Muscle layer of duodenum (tissue), 2 donors: ENCODE measurements around the gene FHL2.
A peak's percentile ranks its signal among the peaks of the same experiment; 100 is the strongest.

Source experiments
- H3K27ac ChIP-seq: one replicate; pipeline ENCODE4 v1.7.0; 2013; ENCODE audit warnings: mild to moderate bottlenecking, low read length
- H3K27me3 ChIP-seq: one replicate; pipeline ENCODE4 v1.7.0; 2013; ENCODE audit warnings: low read depth, mild to moderate bottlenecking, control low read depth, low read length
- H3K36me3 ChIP-seq, 2 donors: one replicate each; pipeline ENCODE4 v1.7.0; 2013; ENCODE audit warnings: low read length in 2 of 2, control low read depth in 1 of 2, mild to moderate bottlenecking in 1 of 2; ENCODE audit not compliant: insufficient read depth in 2 of 2, control insufficient read depth in 1 of 2
- H3K4me1 ChIP-seq, 2 donors: one replicate each; pipeline ENCODE4 v1.7.0; 2013; ENCODE audit warnings: low read length in 2 of 2, mild to moderate bottlenecking in 2 of 2, control low read depth in 1 of 2, moderate library complexity in 1 of 2; ENCODE audit not compliant: insufficient read depth in 2 of 2, control insufficient read depth in 1 of 2
- H3K4me3 ChIP-seq, 2 donors: one replicate each; pipeline ENCODE4 v1.7.0; 2013; ENCODE audit warnings: low read length in 2 of 2, low read depth in 1 of 2, mild to moderate bottlenecking in 1 of 2
- H3K9me3 ChIP-seq, 2 donors: one replicate each; pipeline ENCODE4 v1.7.0; 2013; ENCODE audit warnings: low read length in 2 of 2, control low read depth in 1 of 2, mild to moderate bottlenecking in 1 of 2; ENCODE audit not compliant: control insufficient read depth in 1 of 2
- donor health status: healthy.

FHL2 gene

DNA sequence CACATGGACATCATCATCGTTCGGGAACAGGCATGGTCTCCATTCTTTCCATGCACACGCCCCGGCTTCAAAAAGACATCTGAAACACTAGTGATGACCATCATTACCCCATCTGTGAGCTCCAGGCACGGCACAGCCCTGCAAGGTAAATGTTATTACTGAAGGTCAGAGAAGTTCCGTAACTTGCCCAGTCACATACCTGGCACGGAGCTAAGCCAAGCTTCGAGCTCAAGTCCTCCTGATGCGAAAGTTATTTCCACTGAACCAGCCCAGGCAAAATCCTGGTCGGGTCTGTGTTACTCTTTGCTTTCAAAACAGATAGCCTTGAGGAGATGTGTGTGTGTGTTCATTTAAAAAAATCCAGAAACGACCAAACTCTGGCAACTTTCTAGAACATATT lies 22.8 kb downstream of the FHL2 start:
- Histone ChIP-seq H3K36me3 (peaks cover 0 to 5% of the 10 kb centered on the region in 2 donors), H3K4me3 (no peak overlapping the region)

GRCh38 chr2:105375001-105375561 lies 23.8 kb downstream of the FHL2 start:
- H3K36me3 ChIP-seq = peaks cover 0 to 5% of the 10 kb centered on the region in 2 donors
- H3K4me3 ChIP-seq = no peak overlapping the region
- H3K9me3 ChIP-seq = no peaks in the 10 kb centered on the region
- no peaks in the 10 kb centered on the region for H3K27me3 ChIP-seq
- peak overlapping the region; percentile 30 for H3K27ac ChIP-seq
- peaks cover 7 to 29% of the 10 kb centered on the region in 2 donors for H3K4me1 ChIP-seq

More for the DNA sequence above, 22.8 kb downstream of the FHL2 start:
- H3K4me1 ChIP-seq = peaks cover 7 to 29% of the 10 kb centered on the region in 2 donors
- H3K27me3 ChIP-seq = no peaks in the 10 kb centered on the region
- H3K9me3 ChIP-seq = no peaks in the 10 kb centered on the region
- H3K27ac ChIP-seq = no peak overlapping the region

DNA sequence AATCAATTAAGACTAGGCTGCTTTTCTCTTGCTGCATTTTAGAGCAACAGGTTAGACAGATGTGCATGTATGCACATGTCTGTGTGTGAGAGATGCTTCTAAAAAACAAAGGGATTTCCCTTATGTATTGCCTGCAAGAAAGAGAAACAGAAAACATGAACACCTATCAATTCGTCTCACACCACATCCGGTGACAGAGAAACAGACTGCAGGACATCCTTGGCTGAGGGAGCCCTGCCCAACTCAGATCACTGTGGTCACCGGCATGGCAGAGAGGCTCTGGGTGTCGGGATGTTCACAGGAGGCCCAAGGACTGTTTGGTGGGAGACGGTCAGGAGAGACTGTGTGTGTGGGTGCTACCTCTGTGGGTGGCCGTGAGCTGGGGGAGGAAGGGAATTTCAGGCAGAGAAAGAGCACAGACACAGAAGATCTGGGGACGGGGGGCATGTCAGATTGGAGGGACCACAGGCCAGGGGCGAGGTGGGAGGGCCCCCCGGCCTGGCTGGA lies 24.9 kb downstream of the FHL2 start:
- no peak overlapping the region for H3K4me3 ChIP-seq
- peaks cover 7 to 29% of the 10 kb centered on the region in 2 donors for H3K4me1 ChIP-seq
- peaks cover 0 to 5% of the 10 kb centered on the region in 2 donors for H3K36me3 ChIP-seq
- H3K9me3 ChIP-seq = no peaks in the 10 kb centered on the region
- H3K27me3 ChIP-seq = no peaks in the 10 kb centered on the region
- peak overlapping the region; percentile 30 for H3K27ac ChIP-seq

- no peaks in the 10 kb centered on the region for H3K9me3 ChIP-seq
- no peak overlapping the region for H3K4me3 ChIP-seq
- peaks cover 7 to 29% of the 10 kb centered on the region in 2 donors for H3K4me1 ChIP-seq
- H3K36me3 ChIP-seq = peaks cover 0 to 5% of the 10 kb centered on the region in 2 donors
- H3K27ac ChIP-seq = peak overlapping the region; percentile 30
- H3K27me3 ChIP-seq = no peaks in the 10 kb centered on the region
Observed at GRCh38 chr2:105373344-105373781, 25.5 kb downstream of the FHL2 start.

DNA sequence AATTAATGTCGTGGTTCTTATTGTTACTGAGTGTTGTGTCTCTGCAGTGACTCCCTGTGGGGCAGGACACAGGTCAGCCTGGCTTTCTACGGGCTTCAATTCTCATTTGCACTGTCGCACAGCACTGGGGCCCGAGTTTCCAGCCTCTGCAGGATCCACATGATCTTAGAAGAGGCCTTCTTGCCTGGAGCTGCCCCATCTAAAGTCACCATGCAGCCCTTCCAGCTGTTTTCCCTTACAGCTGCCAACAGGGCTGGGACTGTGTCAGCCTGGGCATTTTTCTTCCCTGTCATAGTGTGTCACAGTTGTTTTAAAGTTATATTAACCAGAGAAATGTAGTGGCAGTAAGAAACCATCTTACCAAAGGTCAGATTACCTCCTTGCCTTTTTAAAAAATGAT lies 27.0 kb downstream of the FHL2 start:
- peaks cover 7 to 29% of the 10 kb centered on the region in 2 donors for H3K4me1 ChIP-seq
- no peaks in the 10 kb centered on the region for H3K27me3 ChIP-seq

GRCh38 chr2:105371156-105371555 lies 27.7 kb downstream of the FHL2 start:
- peaks cover 9 to 13% of the 10 kb centered on the region in 2 donors for H3K36me3 ChIP-seq

More for the DNA sequence above, 27.0 kb downstream of the FHL2 start:
- Histone ChIP-seq H3K9me3 (no peaks in the 10 kb centered on the region), H3K4me3 (no peak overlapping the region), H3K27ac (no peak overlapping the region), H3K36me3 (peaks cover 9 to 14% of the 10 kb centered on the region in 2 donors)

DNA sequence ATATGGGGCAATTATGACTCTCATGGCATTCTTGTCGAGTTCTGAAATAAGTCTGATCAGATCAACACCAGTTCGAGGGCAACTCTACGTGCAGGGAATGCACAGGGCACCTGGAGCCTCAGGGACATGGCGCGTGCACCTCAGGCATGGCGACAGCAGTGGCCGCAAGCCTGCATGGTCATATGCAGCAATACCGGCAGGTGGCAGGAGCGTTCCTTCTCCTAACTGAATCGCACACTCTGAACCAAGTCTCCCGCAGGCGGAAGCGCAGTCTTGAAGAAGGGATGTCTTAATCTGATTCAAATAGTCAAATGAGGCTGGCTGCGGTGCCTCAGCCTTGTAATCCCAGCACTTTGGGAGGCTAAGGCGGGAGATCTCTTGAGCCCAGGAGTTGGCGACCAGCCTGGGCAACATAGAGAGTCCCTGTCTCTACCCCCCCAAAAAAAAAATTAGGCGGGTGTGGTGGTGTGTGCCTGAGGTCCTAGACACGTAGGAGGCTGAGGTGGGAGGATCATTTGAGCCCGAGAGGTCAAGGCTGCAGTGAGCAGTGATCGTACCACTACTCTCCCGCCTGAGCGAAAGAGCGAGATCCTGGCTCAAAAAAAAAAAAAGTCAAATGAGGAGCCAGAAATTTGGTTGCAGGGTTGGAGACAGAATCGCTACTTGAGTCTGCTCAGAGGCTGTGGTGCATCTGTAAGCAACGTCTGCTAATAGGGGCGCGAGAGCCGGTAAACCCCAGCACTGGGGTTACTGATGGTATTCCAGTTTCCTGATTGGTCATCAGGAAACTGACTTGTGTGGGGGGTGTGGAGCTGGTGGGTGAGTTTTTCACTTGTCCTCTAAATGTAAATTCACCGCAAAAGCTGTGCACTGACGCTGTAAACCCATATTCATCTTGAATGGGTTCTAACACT lies 28.8 kb downstream of the FHL2 start:
- Histone ChIP-seq H3K36me3 (peaks cover 11 to 13% of the 10 kb centered on the region in 2 donors), H3K27ac (no peak overlapping the region), H3K27me3 (no peaks in the 10 kb centered on the region)

More at GRCh38 chr2:105371156-105371555, 27.7 kb downstream of the FHL2 start:
- Histone ChIP-seq H3K9me3 (no peaks in the 10 kb centered on the region), H3K27ac (no peak overlapping the region), H3K27me3 (no peaks in the 10 kb centered on the region), H3K4me3 (no peak overlapping the region), H3K4me1 (peaks cover 7 to 29% of the 10 kb centered on the region in 2 donors)

GRCh38 chr2:105368759-105369408 lies 30.0 kb downstream of the FHL2 start:
- Histone ChIP-seq H3K4me3 (no peak overlapping the region), H3K27ac (no peak overlapping the region), H3K4me1 (peaks cover 3 to 13% of the 10 kb centered on the region in 2 donors), H3K27me3 (no peaks in the 10 kb centered on the region), H3K36me3 (peaks cover 15 to 17% of the 10 kb centered on the region in 2 donors), H3K9me3 (no peaks in the 10 kb centered on the region)

More for the DNA sequence above, 28.8 kb downstream of the FHL2 start:
- H3K4me1 ChIP-seq = peaks cover 7 to 24% of the 10 kb centered on the region in 2 donors
- H3K9me3 ChIP-seq = no peaks in the 10 kb centered on the region
- H3K4me3 ChIP-seq = no peak overlapping the region

DNA sequence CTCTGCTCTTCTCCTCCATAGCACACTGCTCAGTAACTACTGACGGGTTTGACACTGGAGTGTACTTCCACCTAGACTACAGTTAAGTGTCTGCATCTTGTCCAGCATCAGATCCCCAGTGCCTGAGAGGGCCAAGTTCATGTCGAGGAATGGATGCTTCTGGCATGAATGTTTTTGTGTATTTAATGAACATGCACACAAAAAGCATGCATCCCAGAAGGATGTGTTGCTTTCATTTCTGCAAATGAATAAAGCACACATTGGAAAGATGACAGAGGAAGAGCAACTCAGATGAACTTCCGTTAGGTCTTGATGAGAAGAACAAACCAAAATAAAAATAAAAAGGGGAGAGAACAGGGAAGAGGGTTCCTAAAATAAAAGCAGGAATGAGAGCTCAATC lies 33.6 kb downstream of the FHL2 start:
- Histone ChIP-seq H3K27ac (no peak overlapping the region), H3K9me3 (no peaks in the 10 kb centered on the region), H3K4me1 (no peaks in the 10 kb centered on the region), H3K36me3 (peaks cover 39 to 49% of the 10 kb centered on the region in 2 donors), H3K27me3 (no peaks in the 10 kb centered on the region), H3K4me3 (no peak overlapping the region)

- Histone ChIP-seq H3K4me3 (no peak overlapping the region), H3K9me3 (no peaks in the 10 kb centered on the region), H3K36me3 (peaks cover 39 to 51% of the 10 kb centered on the region in 2 donors), H3K4me1 (no peaks in the 10 kb centered on the region), H3K27me3 (no peaks in the 10 kb centered on the region), H3K27ac (no peak overlapping the region)
Observed at GRCh38 chr2:105364436-105365139, 34.3 kb downstream of the FHL2 start.
